ENCODE measurements around the gene SMAGP. TPM values are rescaled to one million over a fixed set of nuclear protein-coding genes. Genes with fewer than 3 reads are reported as not detected.
"Not testable (repeated sequence)": the region's sequence is repeated elsewhere in the genome, so short reads cannot be mapped to it uniquely, and the experiment has no call there.

Gene SMAGP
- total RNA-seq, 1 donor from 2014 or later: 167 TPM

- Mint-ChIP-seq H3K36me3 (ENCODE audit: low read depth, unreplicated experiment) (peaks cover 28% of the 10 kb centered on the region), H3K27ac (ENCODE audit: unreplicated experiment) (peak overlapping the region; percentile 98), H3K27me3 (ENCODE audit: unreplicated experiment) (peaks cover 5% of the 10 kb centered on the region), H3K4me1 (ENCODE audit: unreplicated experiment) (peaks cover 41% of the 10 kb centered on the region), H3K4me3 (ENCODE audit: unreplicated experiment) (peak overlapping the region; percentile 96), H3K9me3 (ENCODE audit: unreplicated experiment) (no peaks in the 10 kb centered on the region)
- DNase-seq (ENCODE audit: low spot score): peak; percentile 75
- TF ChIP-seq, protein P1, sequence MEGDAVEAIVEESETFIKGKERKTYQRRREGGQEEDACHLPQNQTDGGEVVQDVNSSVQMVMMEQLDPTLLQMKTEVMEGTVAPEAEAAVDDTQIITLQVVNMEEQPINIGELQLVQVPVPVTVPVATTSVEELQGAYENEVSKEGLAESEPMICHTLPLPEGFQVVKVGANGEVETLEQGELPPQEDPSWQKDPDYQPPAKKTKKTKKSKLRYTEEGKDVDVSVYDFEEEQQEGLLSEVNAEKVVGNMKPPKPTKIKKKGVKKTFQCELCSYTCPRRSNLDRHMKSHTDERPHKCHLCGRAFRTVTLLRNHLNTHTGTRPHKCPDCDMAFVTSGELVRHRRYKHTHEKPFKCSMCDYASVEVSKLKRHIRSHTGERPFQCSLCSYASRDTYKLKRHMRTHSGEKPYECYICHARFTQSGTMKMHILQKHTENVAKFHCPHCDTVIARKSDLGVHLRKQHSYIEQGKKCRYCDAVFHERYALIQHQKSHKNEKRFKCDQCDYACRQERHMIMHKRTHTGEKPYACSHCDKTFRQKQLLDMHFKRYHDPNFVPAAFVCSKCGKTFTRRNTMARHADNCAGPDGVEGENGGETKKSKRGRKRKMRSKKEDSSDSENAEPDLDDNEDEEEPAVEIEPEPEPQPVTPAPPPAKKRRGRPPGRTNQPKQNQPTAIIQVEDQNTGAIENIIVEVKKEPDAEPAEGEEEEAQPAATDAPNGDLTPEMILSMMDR (IDR thresholded peaks at IDR 0.05; ENCODE audit: unreplicated experiment): peak; percentile 44
Measured at GRCh38 chr12:51269174-51270066, 795 bp downstream of the SMAGP start.

- no peaks in the 10 kb centered on the region for H3K9me3 Mint-ChIP-seq (ENCODE audit: unreplicated experiment)
- no peaks in the 10 kb centered on the region for H3K27me3 Mint-ChIP-seq (ENCODE audit: unreplicated experiment)
- no peak for DNase-seq (ENCODE audit: low spot score)
- no peak overlapping the region for H3K27ac Mint-ChIP-seq (ENCODE audit: unreplicated experiment)
- peaks cover 44% of the 10 kb centered on the region for H3K4me1 Mint-ChIP-seq (ENCODE audit: unreplicated experiment)
- TF ChIP-seq, protein P1 (IDR thresholded peaks at IDR 0.05; ENCODE audit: unreplicated experiment): no peak
- no peak overlapping the region for H3K4me3 Mint-ChIP-seq (ENCODE audit: unreplicated experiment)
- peaks cover 28% of the 10 kb centered on the region for H3K36me3 Mint-ChIP-seq (ENCODE audit: low read depth, unreplicated experiment)
Measured at GRCh38 chr12:51265024-51265423, 5.2 kb downstream of the SMAGP start.

GRCh38 chr12:51264297-51264696 is 5.9 kb downstream of the SMAGP start:
- no peak for DNase-seq (ENCODE audit: low spot score)
- Mint-ChIP-seq H3K27ac (ENCODE audit: unreplicated experiment) (no peak overlapping the region), H3K36me3 (ENCODE audit: low read depth, unreplicated experiment) (peaks cover 26% of the 10 kb centered on the region), H3K4me1 (ENCODE audit: unreplicated experiment) (peaks cover 43% of the 10 kb centered on the region), H3K9me3 (ENCODE audit: unreplicated experiment) (no peaks in the 10 kb centered on the region), H3K27me3 (ENCODE audit: unreplicated experiment) (no peaks in the 10 kb centered on the region), H3K4me3 (ENCODE audit: unreplicated experiment) (peak overlapping the region; percentile 38)
- TF ChIP-seq, protein P1 (IDR thresholded peaks at IDR 0.05; ENCODE audit: unreplicated experiment): no peak

GRCh38 chr12:51263341-51263740 is 6.9 kb downstream of the SMAGP start:
- Mint-ChIP-seq H3K9me3 (ENCODE audit: unreplicated experiment) (no peaks in the 10 kb centered on the region), H3K36me3 (ENCODE audit: low read depth, unreplicated experiment) (peaks cover 21% of the 10 kb centered on the region), H3K4me1 (ENCODE audit: unreplicated experiment) (peaks cover 36% of the 10 kb centered on the region), H3K27me3 (ENCODE audit: unreplicated experiment) (no peaks in the 10 kb centered on the region), H3K27ac (ENCODE audit: unreplicated experiment) (no peak overlapping the region), H3K4me3 (ENCODE audit: unreplicated experiment) (no peak overlapping the region)
- TF ChIP-seq, protein P1 (IDR thresholded peaks at IDR 0.05; ENCODE audit: unreplicated experiment): no peak
- DNase-seq (ENCODE audit: low spot score): no peak

GRCh38 chr12:51262758-51263177 is 7.4 kb downstream of the SMAGP start:
- Mint-ChIP-seq H3K4me3 (ENCODE audit: unreplicated experiment) (no peak overlapping the region), H3K27ac (ENCODE audit: unreplicated experiment) (peak overlapping the region; percentile 27), H3K9me3 (ENCODE audit: unreplicated experiment) (no peaks in the 10 kb centered on the region), H3K27me3 (ENCODE audit: unreplicated experiment) (no peaks in the 10 kb centered on the region), H3K36me3 (ENCODE audit: low read depth, unreplicated experiment) (peaks cover 18% of the 10 kb centered on the region), H3K4me1 (ENCODE audit: unreplicated experiment) (peaks cover 32% of the 10 kb centered on the region)
- TF ChIP-seq, protein P1 (IDR thresholded peaks at IDR 0.05; ENCODE audit: unreplicated experiment): peak; percentile 33
- DNase-seq (ENCODE audit: low spot score): peak; percentile 45

DNA sequence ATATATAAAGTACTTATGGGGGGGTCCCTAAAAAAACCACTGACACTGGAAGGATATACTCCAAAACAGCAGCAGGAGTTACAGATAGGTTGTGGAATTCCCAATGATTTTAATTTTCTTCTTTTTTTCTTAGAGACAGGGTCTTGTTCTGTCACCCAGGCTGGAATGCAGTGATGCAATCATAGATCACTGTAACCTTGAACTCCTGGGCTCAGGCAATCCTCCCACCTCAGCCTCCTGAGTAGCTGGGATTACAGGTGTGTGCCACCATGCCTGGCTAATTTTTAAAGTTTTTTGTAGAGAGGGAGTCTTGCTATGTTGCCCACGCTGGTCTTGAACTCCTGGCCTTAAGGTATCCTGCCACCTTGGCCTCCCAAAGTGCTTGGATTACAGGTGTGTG is 10.6 kb downstream of the SMAGP start:
- H3K27me3 Mint-ChIP-seq (ENCODE audit: unreplicated experiment); H3K4me3 Mint-ChIP-seq (ENCODE audit: unreplicated experiment); H3K27ac Mint-ChIP-seq (ENCODE audit: unreplicated experiment); DNase-seq (ENCODE audit: low spot score); H3K9me3 Mint-ChIP-seq (ENCODE audit: unreplicated experiment): not testable (repeated sequence)
- H3K4me1 Mint-ChIP-seq (ENCODE audit: unreplicated experiment): peaks cover 15% of the 10 kb centered on the region
- H3K36me3 Mint-ChIP-seq (ENCODE audit: low read depth, unreplicated experiment): peaks cover 17% of the 10 kb centered on the region

All from endothelial cell (in vitro differentiated cells).